Neural progenitor cell (in vitro differentiated cells): ENCODE measurements around the gene ARAP3. TPM values are rescaled to one million over a fixed set of nuclear protein-coding genes. Genes with fewer than 3 reads are reported as not detected.

ENCODE experiments used
- DNase-seq: peaks from one replicate; pipeline ENCODE4 v3.0.0-alpha.2; 2016; ENCODE audit warnings: low spot score
- H2AFZ ChIP-seq: fragments of 200-600 bp; sonication (generic); replicated peaks from 2 replicates; pipeline ENCODE4 v1.6.1; 2016; ENCODE audit warnings: antibody characterized with exemption
- H3F3A ChIP-seq: fragments of 200-600 bp; sonication (generic); 2 replicates; pipeline ENCODE4 v1.6.1; 2016; ENCODE audit warnings: antibody characterized with exemption, low read depth
- H3K27ac ChIP-seq: fragments of 200-600 bp; sonication (generic); 2 replicates; pipeline ENCODE4 v1.5.1; 2016; ENCODE audit warnings: mild to moderate bottlenecking
- H3K27me3 ChIP-seq: fragments of 200-600 bp; sonication (generic); 2 replicates; pipeline ENCODE4 v1.6.1; 2016; ENCODE audit warnings: mild to moderate bottlenecking, moderate library complexity
- H3K36me3 ChIP-seq: fragments of 200-600 bp; sonication (generic); 2 replicates; pipeline ENCODE4 v1.5.1; 2016
- H3K4me1 ChIP-seq: fragments of 200-600 bp; sonication (generic); 2 replicates; pipeline ENCODE4 v1.6.1; 2016; ENCODE audit warnings: mixed run types
- H3K4me2 ChIP-seq: fragments of 200-600 bp; sonication (generic); 2 replicates; pipeline ENCODE4 v1.6.1; 2016
- H3K4me3 ChIP-seq: fragments of 200-600 bp; sonication (generic); 2 replicates; pipeline ENCODE4 v1.5.1; 2016
- H3K79me2 ChIP-seq: fragments of 200-600 bp; sonication (generic); 2 replicates; pipeline ENCODE4 v1.6.1; 2016; ENCODE audit warnings: low read depth
- H3K9ac ChIP-seq: fragments of 200-600 bp; sonication (generic); 2 replicates; pipeline ENCODE4 v1.6.1; 2016
- H3K9me3 ChIP-seq: fragments of 200-600 bp; sonication (generic); 2 replicates; pipeline ENCODE4 v1.5.1; 2016; ENCODE audit warnings: low read depth
- H4K20me1 ChIP-seq: fragments of 200-600 bp; sonication (generic); 2 replicates; pipeline ENCODE4 v1.6.1; 2016; ENCODE audit warnings: low read depth
- H3K27ac Mint-ChIP-seq: 3 replicates; pipeline ENCODE4 v1.8.0; 2021; ENCODE audit warnings: mixed read lengths
- H3K27me3 Mint-ChIP-seq: 2 replicates; pipeline ENCODE4 v1.8.0; 2022; ENCODE audit warnings: low read depth, mild to moderate bottlenecking, inconsistent platforms, moderate library complexity, mixed read lengths; ENCODE audit not compliant: insufficient read depth
- H3K36me3 Mint-ChIP-seq: 3 replicates; pipeline ENCODE4 v1.8.0; 2021; ENCODE audit warnings: mixed read lengths
- H3K4me1 Mint-ChIP-seq: 3 replicates; pipeline ENCODE4 v1.8.0; 2021; ENCODE audit warnings: mixed read lengths
- H3K4me3 Mint-ChIP-seq: 3 replicates; pipeline ENCODE4 v1.8.0; 2021; ENCODE audit warnings: mild to moderate bottlenecking, moderate library complexity, mixed read lengths
- H3K9me3 Mint-ChIP-seq: 3 replicates; pipeline ENCODE4 v1.8.0; 2020; ENCODE audit warnings: mixed read lengths
- EZH2 ChIP-seq: fragments of 200-600 bp; sonication (generic); IDR thresholded peaks from 2 replicates; pipeline ENCODE4 v1.6.1; 2017; ENCODE audit warnings: antibody characterized with exemption, mild to moderate bottlenecking, moderate library complexity
- EZH2phosphoT487 ChIP-seq: fragments of 200-600 bp; sonication (generic); IDR thresholded peaks from 2 replicates; pipeline ENCODE4 v1.6.1; 2017; ENCODE audit warnings: antibody characterized with exemption
- total RNA-seq: library from RNA; depleted of rRNA; stranded (reverse); fragments of >200 nt; gene quantifications from 2 replicates; pipeline ENCODE4 v1.2.3, GENCODE V29; 2015; ENCODE audit warnings: low replicate concordance
- TF ChIP-seq, protein P1 (sequence below): fragments of 200-600 bp; sonication (generic); IDR thresholded peaks from 2 replicates; pipeline ENCODE4 v1.5.1; 2017; ENCODE audit warnings: antibody characterized with exemption, mild to moderate bottlenecking

ARAP3 gene
- total RNA-seq, 1 donor from 2014 or later = 7.6 TPM

DNA sequence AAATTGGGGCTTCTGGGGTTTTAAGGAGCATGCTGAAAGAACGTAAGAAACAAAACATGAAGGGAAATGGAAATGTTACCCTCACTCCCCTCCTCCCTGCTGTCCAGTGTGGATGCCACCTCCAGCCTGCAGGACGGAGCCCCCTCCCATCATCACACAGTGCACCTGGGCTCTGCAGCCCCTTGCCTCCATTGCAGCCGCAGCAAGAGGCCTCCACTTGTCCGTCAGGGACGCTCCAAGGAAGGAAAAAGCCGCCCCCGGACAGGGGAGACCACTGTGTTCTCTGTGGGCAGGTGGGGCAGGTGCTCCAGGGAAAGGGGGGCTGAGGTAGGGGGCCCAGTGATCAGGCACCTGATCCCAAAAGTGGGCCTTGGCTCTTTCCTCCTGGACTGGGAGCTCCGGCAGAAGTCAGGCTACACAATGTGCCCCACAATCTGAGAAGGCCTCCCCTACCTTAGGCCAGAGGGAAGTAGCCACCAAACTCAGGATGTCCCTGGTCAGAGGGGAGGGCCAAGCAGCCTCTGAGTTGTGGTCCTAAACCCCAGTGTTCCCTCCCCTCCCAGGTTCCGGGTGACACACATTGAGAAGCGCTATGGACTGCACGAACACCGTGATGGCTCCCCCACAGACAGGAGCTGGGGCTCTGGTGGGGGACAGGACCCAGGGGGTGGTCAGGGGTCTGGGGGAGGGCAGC, 42.5 kb downstream of the ARAP3 start:
- Histone ChIP-seq H4K20me1 (peaks cover 37% of the 10 kb centered on the region), H3K4me1 (peaks cover 5% of the 10 kb centered on the region), H3K79me2 (peaks cover 21% of the 10 kb centered on the region), H3K9me3 (no peaks in the 10 kb centered on the region), H3K9ac (no peak overlapping the region), H3K4me3 (no peak overlapping the region), H3K27me3 (peaks cover 16% of the 10 kb centered on the region), H2AFZ (no peak overlapping the region), H3K27ac (no peak overlapping the region), H3K36me3 (no peaks in the 10 kb centered on the region), H3F3A (peaks cover 9% of the 10 kb centered on the region), H3K4me2 (no peak overlapping the region)
- Mint-ChIP-seq H3K4me3 (no peak overlapping the region), H3K27ac (no peak overlapping the region), H3K4me1 (peaks cover 25% of the 10 kb centered on the region), H3K27me3 (no peaks in the 10 kb centered on the region), H3K36me3 (peaks cover 4% of the 10 kb centered on the region), H3K9me3 (no peaks in the 10 kb centered on the region)
- TF ChIP-seq EZH2phosphoT487 = no peak
- no peak for TF ChIP-seq EZH2
- TF ChIP-seq, protein P1, sequence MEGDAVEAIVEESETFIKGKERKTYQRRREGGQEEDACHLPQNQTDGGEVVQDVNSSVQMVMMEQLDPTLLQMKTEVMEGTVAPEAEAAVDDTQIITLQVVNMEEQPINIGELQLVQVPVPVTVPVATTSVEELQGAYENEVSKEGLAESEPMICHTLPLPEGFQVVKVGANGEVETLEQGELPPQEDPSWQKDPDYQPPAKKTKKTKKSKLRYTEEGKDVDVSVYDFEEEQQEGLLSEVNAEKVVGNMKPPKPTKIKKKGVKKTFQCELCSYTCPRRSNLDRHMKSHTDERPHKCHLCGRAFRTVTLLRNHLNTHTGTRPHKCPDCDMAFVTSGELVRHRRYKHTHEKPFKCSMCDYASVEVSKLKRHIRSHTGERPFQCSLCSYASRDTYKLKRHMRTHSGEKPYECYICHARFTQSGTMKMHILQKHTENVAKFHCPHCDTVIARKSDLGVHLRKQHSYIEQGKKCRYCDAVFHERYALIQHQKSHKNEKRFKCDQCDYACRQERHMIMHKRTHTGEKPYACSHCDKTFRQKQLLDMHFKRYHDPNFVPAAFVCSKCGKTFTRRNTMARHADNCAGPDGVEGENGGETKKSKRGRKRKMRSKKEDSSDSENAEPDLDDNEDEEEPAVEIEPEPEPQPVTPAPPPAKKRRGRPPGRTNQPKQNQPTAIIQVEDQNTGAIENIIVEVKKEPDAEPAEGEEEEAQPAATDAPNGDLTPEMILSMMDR = no peak
- DNase-seq = no peak

DNA sequence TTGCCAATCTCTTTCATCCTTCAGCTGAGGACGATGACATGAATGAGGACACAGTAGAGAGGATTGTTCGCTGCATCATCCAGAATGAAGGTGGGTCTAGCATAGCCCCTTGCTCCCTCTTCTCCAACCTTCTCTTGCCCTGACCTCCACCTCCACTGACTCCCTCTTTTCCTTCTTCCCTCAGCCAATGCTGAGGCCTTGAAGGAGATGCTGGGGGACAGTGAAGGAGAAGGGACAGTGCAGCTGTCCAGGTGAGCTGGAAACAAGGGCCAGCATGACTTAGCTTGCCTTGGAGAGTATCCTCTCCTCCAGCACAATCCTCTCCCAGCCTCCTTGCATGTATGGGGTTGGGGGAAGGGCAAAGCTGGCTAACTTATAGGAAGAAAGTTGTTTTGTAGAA, 43.3 kb downstream of the ARAP3 start:
- TF ChIP-seq EZH2phosphoT487 (no peak), EZH2 (no peak)
- TF ChIP-seq, protein P1 = no peak

DNA sequence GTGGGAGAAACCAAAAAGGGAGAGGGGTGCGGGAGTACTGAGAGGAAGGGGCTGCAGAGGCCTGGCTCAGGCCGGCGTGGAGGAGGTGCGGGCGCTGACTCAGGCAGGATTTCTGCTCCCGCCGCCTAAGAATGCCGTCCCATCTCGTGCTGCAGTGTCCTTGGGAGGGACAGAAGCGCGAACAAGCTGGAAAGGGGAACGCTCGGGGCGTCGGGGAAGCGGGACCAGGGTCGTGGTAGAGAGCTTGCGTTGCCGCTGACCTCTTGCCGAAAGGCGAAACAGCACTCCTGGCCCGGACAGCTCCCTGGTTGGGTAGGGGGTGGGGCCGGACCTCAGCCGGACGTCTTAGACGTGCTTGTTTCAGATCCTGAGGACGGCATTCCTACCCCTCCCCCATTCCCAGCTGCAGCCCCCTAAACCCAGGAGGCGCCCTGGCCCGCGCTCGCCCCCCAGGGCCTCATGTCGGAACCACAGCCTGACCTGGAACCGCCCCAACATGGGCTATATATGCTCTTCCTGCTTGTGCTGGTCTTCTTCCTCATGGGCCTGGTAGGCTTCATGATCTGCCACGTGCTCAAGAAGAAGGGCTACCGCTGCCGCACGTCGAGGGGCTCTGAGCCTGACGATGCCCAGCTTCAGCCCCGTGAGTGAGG, 44.1 kb downstream of the ARAP3 start:
- H3K9me3 Mint-ChIP-seq = no peaks in the 10 kb centered on the region
- Histone ChIP-seq H2AFZ (peak overlapping the region; percentile 91), H3K9ac (no peak overlapping the region), H3K27me3 (peaks cover 16% of the 10 kb centered on the region), H3K4me2 (peak overlapping the region; percentile 96), H4K20me1 (peaks cover 45% of the 10 kb centered on the region), H3K4me1 (peaks cover 5% of the 10 kb centered on the region), H3K27ac (no peak overlapping the region), H3K36me3 (no peaks in the 10 kb centered on the region), H3K79me2 (peaks cover 36% of the 10 kb centered on the region), H3F3A (peaks cover 9% of the 10 kb centered on the region), H3K9me3 (no peaks in the 10 kb centered on the region), H3K4me3 (peak overlapping the region; percentile 80)
- H3K27me3 Mint-ChIP-seq = no peaks in the 10 kb centered on the region
- peak; percentile 94 for DNase-seq
- peaks cover 7% of the 10 kb centered on the region for H3K36me3 Mint-ChIP-seq
- TF ChIP-seq, protein P1 = peak; percentile 57
- TF ChIP-seq EZH2 (peak; percentile 33), EZH2phosphoT487 (no peak)
- peak overlapping the region; percentile 84 for H3K4me3 Mint-ChIP-seq
- peaks cover 25% of the 10 kb centered on the region for H3K4me1 Mint-ChIP-seq
- H3K27ac Mint-ChIP-seq = no peak overlapping the region

More for the DNA sequence above, 43.3 kb downstream of the ARAP3 start:
- Mint-ChIP-seq H3K27me3 (no peaks in the 10 kb centered on the region), H3K4me3 (peak overlapping the region; percentile 84), H3K36me3 (peaks cover 7% of the 10 kb centered on the region), H3K4me1 (peaks cover 25% of the 10 kb centered on the region), H3K27ac (no peak overlapping the region), H3K9me3 (no peaks in the 10 kb centered on the region)
- H3K36me3 ChIP-seq = no peaks in the 10 kb centered on the region
- no peak for DNase-seq
- H3F3A ChIP-seq = peaks cover 9% of the 10 kb centered on the region
- no peak overlapping the region for H2AFZ ChIP-seq
- H3K4me3 ChIP-seq = no peak overlapping the region
- H4K20me1 ChIP-seq = peaks cover 42% of the 10 kb centered on the region
- H3K4me2 ChIP-seq = no peak overlapping the region
- peaks cover 5% of the 10 kb centered on the region for H3K4me1 ChIP-seq
- no peak overlapping the region for H3K9ac ChIP-seq
- peaks cover 16% of the 10 kb centered on the region for H3K27me3 ChIP-seq
- H3K27ac ChIP-seq = no peak overlapping the region
- peaks cover 29% of the 10 kb centered on the region for H3K79me2 ChIP-seq
- H3K9me3 ChIP-seq = no peaks in the 10 kb centered on the region
